Activated CD4-positive, alpha-beta memory T cell treated with anti-CD3 and anti-CD28 coated beads, Interleukin-2, amount 10 ng/mL, durations not matched to agents 7 days and 5 days (primary cell): Measurements from ENCODE around the gene ANKRD9. TPM values are rescaled to one million over a fixed set of nuclear protein-coding genes. Genes with fewer than 3 reads are reported as not detected.

Experiments
- CTCF ChIA-PET: fragments of 350-600 bp; sonication (Branson Sonifier 250); formaldehyde crosslinking; loops from one replicate; lab custom pipeline; 2021; ENCODE audit warnings: antibody characterized with exemption, inconsistent platforms; lab: Charles Lee
- POLR2A ChIA-PET: fragments of 350-600 bp; sonication (Branson Sonifier 250); formaldehyde crosslinking; loops from one replicate; lab custom pipeline; 2021; ENCODE audit warnings: antibody characterized with exemption; lab: Charles Lee
- DNase-seq: peaks from one replicate; pipeline ENCODE4 v3.0.0-alpha.2; 2020
- H3K27ac Mint-ChIP-seq: one replicate; pipeline ENCODE4 v1.8.0; 2021; ENCODE audit warnings: mild to moderate bottlenecking, mixed read lengths
- H3K27me3 Mint-ChIP-seq: one replicate; pipeline ENCODE4 v1.8.0; 2021; ENCODE audit warnings: mixed read lengths
- H3K36me3 Mint-ChIP-seq: one replicate; pipeline ENCODE4 v1.8.0; 2021; ENCODE audit warnings: low read depth, mixed read lengths
- H3K4me1 Mint-ChIP-seq: one replicate; pipeline ENCODE4 v1.8.0; 2021; ENCODE audit warnings: mixed read lengths
- H3K4me3 Mint-ChIP-seq: one replicate; pipeline ENCODE4 v1.8.0; 2021; ENCODE audit warnings: mild to moderate bottlenecking, mixed read lengths
- H3K9me3 Mint-ChIP-seq: one replicate; pipeline ENCODE4 v1.8.0; 2021; ENCODE audit warnings: mixed read lengths
- total RNA-seq, 2 experiments: library from RNA; stranded (reverse); gene quantifications; one replicate each; pipeline ENCODE4 v1.2.3, GENCODE V29; 2021

Gene ANKRD9
- total RNA-seq, 2 experiments from 2014 or later, result 11.2 to 12.3 TPM

GRCh38 chr14:102485693-102486512, 23.7 kb downstream of the ANKRD9 start:
- Mint-ChIP-seq H3K4me3 (no peak overlapping the region), H3K9me3 (no peaks in the 10 kb centered on the region), H3K27me3 (no peaks in the 10 kb centered on the region), H3K27ac (no peak overlapping the region), H3K36me3 (peaks cover 4% of the 10 kb centered on the region), H3K4me1 (no peaks in the 10 kb centered on the region)
- CTCF ChIA-PET, result no interaction called here
- no peak for DNase-seq
- POLR2A ChIA-PET, result no interaction called here

GRCh38 chr14:102484316-102484715, 25.3 kb downstream of the ANKRD9 start:
- no peaks in the 10 kb centered on the region for H3K27me3 Mint-ChIP-seq
- peaks cover 8% of the 10 kb centered on the region for H3K36me3 Mint-ChIP-seq
- ChIA-PET POLR2A (no interaction called here), CTCF (no interaction called here)
- H3K4me3 Mint-ChIP-seq, result no peak overlapping the region
- no peak overlapping the region for H3K27ac Mint-ChIP-seq
- DNase-seq, result no peak
- no peaks in the 10 kb centered on the region for H3K9me3 Mint-ChIP-seq
- H3K4me1 Mint-ChIP-seq, result peaks cover 5% of the 10 kb centered on the region

- DNase-seq, result no peak
- Mint-ChIP-seq H3K36me3 (peaks cover 8% of the 10 kb centered on the region), H3K4me3 (no peak overlapping the region), H3K27me3 (no peaks in the 10 kb centered on the region), H3K27ac (no peak overlapping the region), H3K9me3 (no peaks in the 10 kb centered on the region), H3K4me1 (peaks cover 5% of the 10 kb centered on the region)
- ChIA-PET POLR2A (no interaction called here), CTCF (no interaction called here)
Measured at GRCh38 chr14:102481791-102482238, 27.8 kb downstream of the ANKRD9 start.

GRCh38 chr14:102481371-102481770, 28.2 kb downstream of the ANKRD9 start:
- CTCF ChIA-PET, result interaction anchor here (0.7 kb wide), 1 partner anchor 86 kb away, joined by 3 read pairs; no protein-coding TSS in a partner anchor
- POLR2A ChIA-PET, result no interaction called here
- H3K4me1 Mint-ChIP-seq, result peaks cover 5% of the 10 kb centered on the region
- no peak for DNase-seq
- no peak overlapping the region for H3K4me3 Mint-ChIP-seq
- H3K36me3 Mint-ChIP-seq, result peaks cover 8% of the 10 kb centered on the region
- no peaks in the 10 kb centered on the region for H3K9me3 Mint-ChIP-seq
- H3K27ac Mint-ChIP-seq, result no peak overlapping the region
- no peaks in the 10 kb centered on the region for H3K27me3 Mint-ChIP-seq

GRCh38 chr14:102479777-102480176, 29.8 kb downstream of the ANKRD9 start:
- H3K27ac Mint-ChIP-seq, result no peak overlapping the region
- H3K4me1 Mint-ChIP-seq, result peaks cover 5% of the 10 kb centered on the region
- no peaks in the 10 kb centered on the region for H3K27me3 Mint-ChIP-seq
- H3K4me3 Mint-ChIP-seq, result no peak overlapping the region
- DNase-seq, result no peak
- peaks cover 8% of the 10 kb centered on the region for H3K36me3 Mint-ChIP-seq
- CTCF ChIA-PET, result no interaction called here
- POLR2A ChIA-PET, result no interaction called here
- no peaks in the 10 kb centered on the region for H3K9me3 Mint-ChIP-seq

- ChIA-PET POLR2A (interaction anchor here (0.6 kb wide), 1 partner anchor 272 kb away, joined by 3 read pairs; no protein-coding TSS in a partner anchor), CTCF (interaction anchor here (1.2 kb wide), 1 partner anchor 39 kb away, joined by 4 read pairs; no protein-coding TSS in a partner anchor)
- no peaks in the 10 kb centered on the region for H3K9me3 Mint-ChIP-seq
- peaks cover 5% of the 10 kb centered on the region for H3K4me1 Mint-ChIP-seq
- H3K27ac Mint-ChIP-seq, result no peak overlapping the region
- H3K27me3 Mint-ChIP-seq, result no peaks in the 10 kb centered on the region
- peaks cover 8% of the 10 kb centered on the region for H3K36me3 Mint-ChIP-seq
- DNase-seq, result no peak
- no peak overlapping the region for H3K4me3 Mint-ChIP-seq
Measured at GRCh38 chr14:102479107-102479506, 30.5 kb downstream of the ANKRD9 start.

- CTCF ChIA-PET, result no interaction called here
- H3K27me3 Mint-ChIP-seq, result no peaks in the 10 kb centered on the region
- H3K27ac Mint-ChIP-seq, result no peak overlapping the region
Measured at GRCh38 chr14:102474934-102475333, 34.6 kb downstream of the ANKRD9 start.

GRCh38 chr14:102473559-102473958, 36.0 kb downstream of the ANKRD9 start:
- H3K36me3 Mint-ChIP-seq, result peaks cover 13% of the 10 kb centered on the region
- no peak overlapping the region for H3K4me3 Mint-ChIP-seq
- ChIA-PET CTCF (interaction anchor here (1.6 kb wide), 1 partner anchor 27 kb away, joined by 4 read pairs; no protein-coding TSS in a partner anchor), POLR2A (no interaction called here)
- H3K27me3 Mint-ChIP-seq, result no peaks in the 10 kb centered on the region
- H3K27ac Mint-ChIP-seq, result no peak overlapping the region
- peaks cover 9% of the 10 kb centered on the region for H3K4me1 Mint-ChIP-seq
- peaks cover 3% of the 10 kb centered on the region for H3K9me3 Mint-ChIP-seq
- DNase-seq, result no peak

More at GRCh38 chr14:102474934-102475333, 34.6 kb downstream of the ANKRD9 start:
- no peak for DNase-seq
- Mint-ChIP-seq H3K36me3 (peaks cover 5% of the 10 kb centered on the region), H3K4me1 (peaks cover 15% of the 10 kb centered on the region), H3K9me3 (no peaks in the 10 kb centered on the region), H3K4me3 (no peak overlapping the region)
- POLR2A ChIA-PET, result no interaction called here

GRCh38 chr14:102472791-102473150, 36.8 kb downstream of the ANKRD9 start:
- no peaks in the 10 kb centered on the region for H3K27me3 Mint-ChIP-seq
- peaks cover 16% of the 10 kb centered on the region for H3K36me3 Mint-ChIP-seq
- ChIA-PET CTCF (interaction anchor here (1.6 kb wide), 1 partner anchor 27 kb away, joined by 4 read pairs; no protein-coding TSS in a partner anchor), POLR2A (interaction anchor here (0.6 kb wide), 1 partner anchor 753 kb away, joined by 3 read pairs; no protein-coding TSS in a partner anchor)
- H3K27ac Mint-ChIP-seq, result no peak overlapping the region
- no peak for DNase-seq
- peaks cover 9% of the 10 kb centered on the region for H3K4me1 Mint-ChIP-seq
- H3K4me3 Mint-ChIP-seq, result no peak overlapping the region
- peaks cover 3% of the 10 kb centered on the region for H3K9me3 Mint-ChIP-seq

GRCh38 chr14:102471921-102472790, 37.4 kb downstream of the ANKRD9 start:
- POLR2A ChIA-PET, result interaction anchor here (0.6 kb wide), 1 partner anchor 754 kb away, joined by 3 read pairs; no protein-coding TSS in a partner anchor
- CTCF ChIA-PET, result interaction anchor here (1.2 to 1.6 kb wide), 2 partner anchors 28 to 34 kb away, joined by 4 to 5 read pairs; no protein-coding TSS in a partner anchor
- H3K9me3 Mint-ChIP-seq, result peaks cover 3% of the 10 kb centered on the region
- no peak overlapping the region for H3K27ac Mint-ChIP-seq
- peaks cover 9% of the 10 kb centered on the region for H3K4me1 Mint-ChIP-seq
- no peak for DNase-seq
- no peaks in the 10 kb centered on the region for H3K27me3 Mint-ChIP-seq
- peaks cover 16% of the 10 kb centered on the region for H3K36me3 Mint-ChIP-seq
- H3K4me3 Mint-ChIP-seq, result no peak overlapping the region

- no peak for DNase-seq
- no peaks in the 10 kb centered on the region for H3K27me3 Mint-ChIP-seq
- POLR2A ChIA-PET, result no interaction called here
- H3K27ac Mint-ChIP-seq, result no peak overlapping the region
- CTCF ChIA-PET, result interaction anchor here (0.9 kb wide), 1 partner anchor 31 kb away, joined by 3 read pairs; no protein-coding TSS in a partner anchor
- peaks cover 28% of the 10 kb centered on the region for H3K36me3 Mint-ChIP-seq
- no peak overlapping the region for H3K4me3 Mint-ChIP-seq
- peaks cover 3% of the 10 kb centered on the region for H3K9me3 Mint-ChIP-seq
- H3K4me1 Mint-ChIP-seq, result peaks cover 9% of the 10 kb centered on the region
Measured at GRCh38 chr14:102469261-102469660, 40.3 kb downstream of the ANKRD9 start.

- Mint-ChIP-seq H3K4me1 (peaks cover 10% of the 10 kb centered on the region), H3K9me3 (peaks cover 3% of the 10 kb centered on the region), H3K4me3 (no peak overlapping the region), H3K27ac (no peak overlapping the region), H3K27me3 (no peaks in the 10 kb centered on the region), H3K36me3 (peaks cover 29% of the 10 kb centered on the region)
- ChIA-PET CTCF (no interaction called here), POLR2A (no interaction called here)
- DNase-seq, result no peak
Measured at GRCh38 chr14:102464846-102465341, 44.7 kb downstream of the ANKRD9 start.
